Upper lobe of left lung (tissue), 6 donors: ENCODE measurements around the gene TLE1. TPM values are rescaled to one million over a fixed set of nuclear protein-coding genes. Genes with fewer than 3 reads are reported as not detected.

Source experiments
- ATAC-seq, 2 donors: fragments of 200-7000 bp; cut with Tn5 transposase; one replicate each; pipeline ENCODE4 v1.9.1; 2022; ENCODE audit warnings: mild to moderate bottlenecking in 2 of 2, moderate library complexity in 2 of 2; ENCODE audit not compliant: low FRiP score in 2 of 2
- DNase-seq, 2 donors: peaks; one replicate each; pipeline ENCODE4 v3.0.0-alpha.2; 2019 to 2020
- H3K27ac ChIP-seq, 4 donors: fragments of 200-600 bp; sonication (generic); one replicate each; pipeline ENCODE4 v1.5.1; 2016 to 2019
- H3K27me3 ChIP-seq, 4 donors: fragments of 200-600 bp; sonication (generic); one replicate each; pipeline ENCODE4 v1.5.1; 2017 to 2019
- H3K36me3 ChIP-seq, 4 donors: fragments of 200-600 bp; sonication (generic); one replicate each; pipeline ENCODE4 v1.5.1; 2016 to 2019
- H3K4me1 ChIP-seq, 4 donors: fragments of 200-600 bp; sonication (generic); one replicate each; pipeline ENCODE4 v1.5.1; 2018 to 2019
- H3K4me3 ChIP-seq, 4 donors: fragments of 200-600 bp; sonication (generic); one replicate each; pipeline ENCODE4 v1.5.1; 2017 to 2019; ENCODE audit warnings: mild to moderate bottlenecking in 2 of 4, moderate library complexity in 1 of 4
- H3K9me3 ChIP-seq, 4 donors: fragments of 200-600 bp; sonication (generic); one replicate each; pipeline ENCODE4 v1.5.1; 2018 to 2019
- CTCF ChIP-seq, 6 experiments: fragments of 450-650 bp in 4 of 6; fragments of 200-600 bp in 2 of 6; sonication (generic) in 2 of 6; IDR thresholded peaks; one replicate each; pipeline ENCODE4 v1.5.1; 2016 to 2019; ENCODE audit warnings: antibody characterized with exemption in 6 of 6
- EP300 ChIP-seq, 4 donors: sonication (generic); formaldehyde crosslinking; IDR thresholded peaks; one replicate each; pipeline ENCODE4 v1.5.1; 2017; ENCODE audit warnings: antibody characterized with exemption in 4 of 4, control low read depth in 2 of 4
- POLR2A ChIP-seq, 4 donors: fragments of 450-650 bp; IDR thresholded peaks; one replicate each; pipeline ENCODE4 v1.5.1; 2016 to 2017; ENCODE audit warnings: antibody characterized with exemption in 4 of 4, mild to moderate bottlenecking in 2 of 4
- POLR2AphosphoS5 ChIP-seq, 2 donors: sonication (generic); formaldehyde crosslinking; IDR thresholded peaks; one replicate each; pipeline ENCODE4 v1.5.1; 2017; ENCODE audit warnings: antibody characterized with exemption in 2 of 2
- WGBS, 2 donors: methylation state at CpG; one replicate each; pipeline ENCODE4 v1.1.5; 2017 to 2018; 5-methylcytosine and 5-hydroxymethylcytosine counted together
- total RNA-seq, 6 donors: library from RNA; depleted of rRNA in 4 of 6; stranded (reverse); fragments of >200 nt in 4 of 6; gene quantifications; one replicate each; pipeline versions ENCODE4 v1.1.0 to v1.2.1, GENCODE V29; 2016 to 2021
- donor health status: DM: no; HTN: no; CAD: no; lungs with moderate emphysema.
- donor health status: DM: no; HTN: yes; CAD: no; lungs with severe emphysema.

TLE1 gene
- total RNA-seq, 6 donors from 2014 or later: 17.3 to 55.5 (median 27.6) TPM

GRCh38 chr9:81625969-81626368, 63.4 kb downstream of the TLE1 start:
- DNase-seq (no peak), ATAC-seq (no peak)
- no peaks in the 10 kb centered on the region for H3K4me1 ChIP-seq
- H3K9me3 ChIP-seq: no peaks in the 10 kb centered on the region
- H3K4me3 ChIP-seq: no peak overlapping the region
- H3K27me3 ChIP-seq: no peaks in the 10 kb centered on the region
- no peaks in the 10 kb centered on the region for H3K36me3 ChIP-seq
- 90 to 94% methylated on average over 6 of the region's 6 CpGs for WGBS, 2 donors
- H3K27ac ChIP-seq: no peak overlapping the region
- TF ChIP-seq CTCF (IDR thresholded peaks at IDR 0.05) (no peak), EP300 (IDR thresholded peaks at IDR 0.05) (no peak), POLR2AphosphoS5 (IDR thresholded peaks at IDR 0.05) (no peak), POLR2A (IDR thresholded peaks at IDR 0.05) (no peak)

DNA sequence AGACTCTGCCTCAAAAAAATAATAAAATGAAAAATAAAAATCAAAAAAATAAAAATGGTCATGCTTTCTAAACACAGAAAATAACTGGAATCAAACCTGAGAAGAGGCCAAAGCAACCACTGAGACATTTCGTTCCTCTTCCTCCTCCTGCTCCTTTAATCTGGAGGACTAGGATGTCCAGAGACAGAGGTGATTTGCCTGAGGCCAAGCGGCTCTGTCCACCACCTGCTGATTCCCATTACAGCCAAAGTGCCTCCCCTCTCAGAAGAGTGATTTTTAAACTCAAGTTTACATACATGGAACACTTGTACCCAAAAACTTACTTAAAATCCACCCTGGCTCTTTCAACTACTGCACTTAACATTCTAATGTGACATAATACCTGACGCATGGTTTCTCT, 65.6 kb downstream of the TLE1 start:
- Histone ChIP-seq H3K9me3 (no peaks in the 10 kb centered on the region), H3K27ac (no peak overlapping the region), H3K36me3 (peaks cover 0 to 4% (median 0%) of the 10 kb centered on the region in 4 donors), H3K4me1 (peaks cover 0 to 14% (median 6%) of the 10 kb centered on the region in 4 donors), H3K4me3 (no peak overlapping the region), H3K27me3 (no peaks in the 10 kb centered on the region)
- whole genome bisulfite sequencing, 2 donors: 91 to 98% methylated on average over 3 of the region's 3 CpGs
- no peak for DNase-seq
- TF ChIP-seq EP300 (IDR thresholded peaks at IDR 0.05): no peak
- TF ChIP-seq POLR2A (IDR thresholded peaks at IDR 0.05): no peak
- no peak for TF ChIP-seq POLR2AphosphoS5 (IDR thresholded peaks at IDR 0.05)
- TF ChIP-seq CTCF (IDR thresholded peaks at IDR 0.05): no peak
- ATAC-seq: no peak

- ATAC-seq: no peak
- WGBS, 2 donors: 93 to 98% methylated on average over 13 of the region's 13 CpGs
Observed at GRCh38 chr9:81622471-81623255, 66.7 kb downstream of the TLE1 start.

GRCh38 chr9:81621785-81622259, 67.5 kb downstream of the TLE1 start:
- Histone ChIP-seq H3K27ac (no peak overlapping the region), H3K4me3 (no peak overlapping the region), H3K27me3 (no peaks in the 10 kb centered on the region), H3K9me3 (no peaks in the 10 kb centered on the region), H3K4me1 (peaks cover 0 to 14% (median 6%) of the 10 kb centered on the region in 4 donors), H3K36me3 (peaks cover 0 to 4% (median 0%) of the 10 kb centered on the region in 4 donors)
- no peak for ATAC-seq
- no peak for DNase-seq
- WGBS, 2 donors: 87 to 89% methylated on average over 11 of the region's 11 CpGs
- no peak for TF ChIP-seq EP300 (IDR thresholded peaks at IDR 0.05)
- no peak for TF ChIP-seq POLR2AphosphoS5 (IDR thresholded peaks at IDR 0.05)
- TF ChIP-seq POLR2A (IDR thresholded peaks at IDR 0.05): no peak
- TF ChIP-seq CTCF (IDR thresholded peaks at IDR 0.05): no peak

More at GRCh38 chr9:81622471-81623255, 66.7 kb downstream of the TLE1 start:
- Histone ChIP-seq H3K27ac (no peak overlapping the region), H3K36me3 (peaks cover 0 to 4% (median 0%) of the 10 kb centered on the region in 4 donors), H3K4me3 (no peak overlapping the region), H3K4me1 (peaks cover 0 to 14% (median 6%) of the 10 kb centered on the region in 4 donors), H3K27me3 (no peaks in the 10 kb centered on the region), H3K9me3 (no peaks in the 10 kb centered on the region)
- TF ChIP-seq CTCF (IDR thresholded peaks at IDR 0.05) (no peak), EP300 (IDR thresholded peaks at IDR 0.05) (no peak), POLR2AphosphoS5 (IDR thresholded peaks at IDR 0.05) (no peak), POLR2A (IDR thresholded peaks at IDR 0.05) (no peak)
- DNase-seq: peak in 1 of 2 donors; percentile 32
